Lower leg skin (tissue), 3 donors: Measurements from ENCODE around the gene OR1A1.

ENCODE experiments used
- POLR2A ChIP-seq, 2 donors: fragments of 450-650 bp; IDR thresholded peaks; one replicate each; pipeline ENCODE4 v1.6.1; 2016 to 2017; ENCODE audit warnings: antibody characterized with exemption in 2 of 2, mild to moderate bottlenecking in 1 of 2, moderate library complexity in 1 of 2
- TF ChIP-seq, protein P1 (sequence below), 3 donors: fragments of 450-650 bp; IDR thresholded peaks; one replicate each; pipeline ENCODE4 v1.5.1; 2016; ENCODE audit warnings: antibody characterized with exemption in 3 of 3, mild to moderate bottlenecking in 3 of 3, moderate library complexity in 2 of 3

- TF ChIP-seq, protein P1, sequence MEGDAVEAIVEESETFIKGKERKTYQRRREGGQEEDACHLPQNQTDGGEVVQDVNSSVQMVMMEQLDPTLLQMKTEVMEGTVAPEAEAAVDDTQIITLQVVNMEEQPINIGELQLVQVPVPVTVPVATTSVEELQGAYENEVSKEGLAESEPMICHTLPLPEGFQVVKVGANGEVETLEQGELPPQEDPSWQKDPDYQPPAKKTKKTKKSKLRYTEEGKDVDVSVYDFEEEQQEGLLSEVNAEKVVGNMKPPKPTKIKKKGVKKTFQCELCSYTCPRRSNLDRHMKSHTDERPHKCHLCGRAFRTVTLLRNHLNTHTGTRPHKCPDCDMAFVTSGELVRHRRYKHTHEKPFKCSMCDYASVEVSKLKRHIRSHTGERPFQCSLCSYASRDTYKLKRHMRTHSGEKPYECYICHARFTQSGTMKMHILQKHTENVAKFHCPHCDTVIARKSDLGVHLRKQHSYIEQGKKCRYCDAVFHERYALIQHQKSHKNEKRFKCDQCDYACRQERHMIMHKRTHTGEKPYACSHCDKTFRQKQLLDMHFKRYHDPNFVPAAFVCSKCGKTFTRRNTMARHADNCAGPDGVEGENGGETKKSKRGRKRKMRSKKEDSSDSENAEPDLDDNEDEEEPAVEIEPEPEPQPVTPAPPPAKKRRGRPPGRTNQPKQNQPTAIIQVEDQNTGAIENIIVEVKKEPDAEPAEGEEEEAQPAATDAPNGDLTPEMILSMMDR (IDR thresholded peaks at IDR 0.05): no peak
- TF ChIP-seq POLR2A (IDR thresholded peaks at IDR 0.05): no peak
These were observed 52.7 kb downstream of the OR1A1 start for GRCh38 chr17:3260163-3260562.
